Neural progenitor cell (in vitro differentiated cells): ENCODE results near the gene IER3. TPM values are rescaled to one million over a fixed set of nuclear protein-coding genes. Genes with fewer than 3 reads are reported as not detected.

Experiments
- DNase-seq: peaks from one replicate; pipeline ENCODE4 v3.0.0-alpha.2; 2016; ENCODE audit warnings: low spot score
- H2AFZ ChIP-seq: fragments of 200-600 bp; sonication (generic); replicated peaks from 2 replicates; pipeline ENCODE4 v1.6.1; 2016; ENCODE audit warnings: antibody characterized with exemption
- H3F3A ChIP-seq: fragments of 200-600 bp; sonication (generic); 2 replicates; pipeline ENCODE4 v1.6.1; 2016; ENCODE audit warnings: antibody characterized with exemption, low read depth
- H3K27ac ChIP-seq: fragments of 200-600 bp; sonication (generic); 2 replicates; pipeline ENCODE4 v1.5.1; 2016; ENCODE audit warnings: mild to moderate bottlenecking
- H3K27me3 ChIP-seq: fragments of 200-600 bp; sonication (generic); 2 replicates; pipeline ENCODE4 v1.6.1; 2016; ENCODE audit warnings: mild to moderate bottlenecking, moderate library complexity
- H3K36me3 ChIP-seq: fragments of 200-600 bp; sonication (generic); 2 replicates; pipeline ENCODE4 v1.5.1; 2016
- H3K4me1 ChIP-seq: fragments of 200-600 bp; sonication (generic); 2 replicates; pipeline ENCODE4 v1.6.1; 2016; ENCODE audit warnings: mixed run types
- H3K4me2 ChIP-seq: fragments of 200-600 bp; sonication (generic); 2 replicates; pipeline ENCODE4 v1.6.1; 2016
- H3K4me3 ChIP-seq: fragments of 200-600 bp; sonication (generic); 2 replicates; pipeline ENCODE4 v1.5.1; 2016
- H3K79me2 ChIP-seq: fragments of 200-600 bp; sonication (generic); 2 replicates; pipeline ENCODE4 v1.6.1; 2016; ENCODE audit warnings: low read depth
- H3K9ac ChIP-seq: fragments of 200-600 bp; sonication (generic); 2 replicates; pipeline ENCODE4 v1.6.1; 2016
- H3K9me3 ChIP-seq: fragments of 200-600 bp; sonication (generic); 2 replicates; pipeline ENCODE4 v1.5.1; 2016; ENCODE audit warnings: low read depth
- H4K20me1 ChIP-seq: fragments of 200-600 bp; sonication (generic); 2 replicates; pipeline ENCODE4 v1.6.1; 2016; ENCODE audit warnings: low read depth
- H3K27ac Mint-ChIP-seq: 3 replicates; pipeline ENCODE4 v1.8.0; 2021; ENCODE audit warnings: mixed read lengths
- H3K27me3 Mint-ChIP-seq: 2 replicates; pipeline ENCODE4 v1.8.0; 2022; ENCODE audit warnings: low read depth, mild to moderate bottlenecking, inconsistent platforms, moderate library complexity, mixed read lengths; ENCODE audit not compliant: insufficient read depth
- H3K36me3 Mint-ChIP-seq: 3 replicates; pipeline ENCODE4 v1.8.0; 2021; ENCODE audit warnings: mixed read lengths
- H3K4me1 Mint-ChIP-seq: 3 replicates; pipeline ENCODE4 v1.8.0; 2021; ENCODE audit warnings: mixed read lengths
- H3K4me3 Mint-ChIP-seq: 3 replicates; pipeline ENCODE4 v1.8.0; 2021; ENCODE audit warnings: mild to moderate bottlenecking, moderate library complexity, mixed read lengths
- H3K9me3 Mint-ChIP-seq: 3 replicates; pipeline ENCODE4 v1.8.0; 2020; ENCODE audit warnings: mixed read lengths
- CTCF ChIP-seq: fragments of 200-600 bp; sonication (generic); IDR thresholded peaks from 2 replicates; pipeline ENCODE4 v1.5.1; 2017; ENCODE audit warnings: antibody characterized with exemption, mild to moderate bottlenecking
- EZH2 ChIP-seq: fragments of 200-600 bp; sonication (generic); IDR thresholded peaks from 2 replicates; pipeline ENCODE4 v1.6.1; 2017; ENCODE audit warnings: antibody characterized with exemption, mild to moderate bottlenecking, moderate library complexity
- EZH2phosphoT487 ChIP-seq: fragments of 200-600 bp; sonication (generic); IDR thresholded peaks from 2 replicates; pipeline ENCODE4 v1.6.1; 2017; ENCODE audit warnings: antibody characterized with exemption
- total RNA-seq: library from RNA; depleted of rRNA; stranded (reverse); fragments of >200 nt; gene quantifications from 2 replicates; pipeline ENCODE4 v1.2.3, GENCODE V29; 2015; ENCODE audit warnings: low replicate concordance

The IER3 gene
- total RNA-seq, 1 donor from 2014 or later: 2.0 TPM

GRCh38 chr6:30774701-30775100 is 30.4 kb upstream of the IER3 start:
- no peak overlapping the region for H3K4me3 Mint-ChIP-seq
- Histone ChIP-seq H4K20me1 (no peaks in the 10 kb centered on the region), H3K9ac (no peak overlapping the region), H3K27me3 (no peaks in the 10 kb centered on the region), H3K4me2 (no peak overlapping the region), H3F3A (no peaks in the 10 kb centered on the region), H3K36me3 (no peaks in the 10 kb centered on the region), H3K27ac (no peak overlapping the region), H3K9me3 (no peaks in the 10 kb centered on the region), H3K79me2 (no peaks in the 10 kb centered on the region), H2AFZ (no peak overlapping the region), H3K4me3 (no peak overlapping the region), H3K4me1 (peaks cover 9% of the 10 kb centered on the region)
- DNase-seq: no peak
- peaks cover 17% of the 10 kb centered on the region for H3K27me3 Mint-ChIP-seq
- TF ChIP-seq EZH2: no peak
- TF ChIP-seq CTCF: no peak
- TF ChIP-seq EZH2phosphoT487: no peak
- peaks cover 7% of the 10 kb centered on the region for H3K9me3 Mint-ChIP-seq
- H3K4me1 Mint-ChIP-seq: peaks cover 36% of the 10 kb centered on the region
- no peak overlapping the region for H3K27ac Mint-ChIP-seq
- no peaks in the 10 kb centered on the region for H3K36me3 Mint-ChIP-seq

- Mint-ChIP-seq H3K36me3 (no peaks in the 10 kb centered on the region), H3K27ac (no peak overlapping the region), H3K4me3 (peak overlapping the region; percentile 8), H3K9me3 (peaks cover 4% of the 10 kb centered on the region), H3K27me3 (peaks cover 10% of the 10 kb centered on the region), H3K4me1 (peaks cover 56% of the 10 kb centered on the region)
- H3K9ac ChIP-seq: no peak overlapping the region
- TF ChIP-seq EZH2phosphoT487 (no peak), EZH2 (no peak), CTCF (no peak)
- H3K27me3 ChIP-seq: no peaks in the 10 kb centered on the region
- H3K27ac ChIP-seq: no peak overlapping the region
- no peaks in the 10 kb centered on the region for H4K20me1 ChIP-seq
- H3F3A ChIP-seq: no peaks in the 10 kb centered on the region
- no peak for DNase-seq
- no peak overlapping the region for H3K4me3 ChIP-seq
- no peak overlapping the region for H3K4me2 ChIP-seq
- H3K79me2 ChIP-seq: no peaks in the 10 kb centered on the region
- no peaks in the 10 kb centered on the region for H3K9me3 ChIP-seq
- peaks cover 16% of the 10 kb centered on the region for H3K4me1 ChIP-seq
- H3K36me3 ChIP-seq: no peaks in the 10 kb centered on the region
- no peak overlapping the region for H2AFZ ChIP-seq
Measured at GRCh38 chr6:30770592-30770991, 26.2 kb upstream of the IER3 start.

GRCh38 chr6:30769853-30770524 is 25.6 kb upstream of the IER3 start:
- Histone ChIP-seq H3K4me1 (peaks cover 19% of the 10 kb centered on the region), H2AFZ (peak overlapping the region; percentile 74), H3F3A (peaks cover under 1% of the 10 kb centered on the region), H3K4me3 (no peak overlapping the region), H3K36me3 (no peaks in the 10 kb centered on the region), H3K27ac (no peak overlapping the region), H3K9me3 (no peaks in the 10 kb centered on the region), H3K9ac (no peak overlapping the region), H3K27me3 (no peaks in the 10 kb centered on the region), H3K4me2 (peak overlapping the region; percentile 62), H3K79me2 (no peaks in the 10 kb centered on the region), H4K20me1 (no peaks in the 10 kb centered on the region)
- H3K27me3 Mint-ChIP-seq: peaks cover 10% of the 10 kb centered on the region
- H3K4me3 Mint-ChIP-seq: peak overlapping the region; percentile 71
- TF ChIP-seq EZH2 (no peak), EZH2phosphoT487 (no peak), CTCF (no peak)
- peaks cover 62% of the 10 kb centered on the region for H3K4me1 Mint-ChIP-seq
- peaks cover 4% of the 10 kb centered on the region for H3K9me3 Mint-ChIP-seq
- DNase-seq: no peak
- H3K27ac Mint-ChIP-seq: peak overlapping the region; percentile 38
- H3K36me3 Mint-ChIP-seq: no peaks in the 10 kb centered on the region
